NB4 (cell line): ENCODE measurements around the gene MARVELD2.
A peak's percentile ranks its signal among the peaks of the same experiment; 100 is the strongest.

Experiments used
- DNase-seq: peaks from one replicate; pipeline ENCODE4 v3.0.0; 2010; ENCODE audit warnings: low read depth
- H3K4me3 ChIP-seq: one replicate; pipeline ENCODE4 v1.5.1; 2011; ENCODE audit warnings: mild to moderate bottlenecking, low read depth, low read length, moderate library complexity
- CTCF ChIP-seq: IDR thresholded peaks from one replicate; pipeline ENCODE4 v1.5.1; 2012; ENCODE audit warnings: low read depth, low read length
- MAX ChIP-seq: IDR thresholded peaks from 2 replicates; pipeline ENCODE4 v1.6.1; 2011; ENCODE audit warnings: low read depth, low read length
- MYC ChIP-seq: IDR thresholded peaks from 2 replicates; pipeline ENCODE4 v1.6.1; 2011; ENCODE audit warnings: low read depth, low read length
- POLR2A ChIP-seq: IDR thresholded peaks from 2 replicates; pipeline ENCODE4 v1.6.1; 2011; ENCODE audit warnings: mild to moderate bottlenecking; ENCODE audit not compliant: insufficient read length; ENCODE audit errors: extremely low read depth

MARVELD2 gene

GRCh38 chr5:69492391-69492922 lies 77.5 kb downstream of the MARVELD2 start, which contains the start of gene OCLN:
Gene OCLN, plus strand, starts transcription at chr5:69492790. Its CDS starts 11,455 bp downstream, at chr5:69504245.
- H3K4me3 ChIP-seq = peak within 1 kb of the TSS; percentile 50
- TF ChIP-seq POLR2A (no peak), MYC (no peak), CTCF (no peak), MAX (no peak)
- peak; percentile 29 for DNase-seq

- DNase-seq = peak; percentile 50
- peak overlapping the region; percentile 50 for H3K4me3 ChIP-seq
- TF ChIP-seq CTCF = no peak
- no peak for TF ChIP-seq MAX
- TF ChIP-seq POLR2A = no peak
- TF ChIP-seq MYC = no peak
These were observed 78.0 kb downstream of the MARVELD2 start for GRCh38 chr5:69492923-69493395.

- peak; percentile 55 for DNase-seq
- H3K4me3 ChIP-seq = peak overlapping the region; percentile 50
- TF ChIP-seq MAX (no peak), POLR2A (no peak), CTCF (no peak), MYC (no peak)
These were observed 78.6 kb downstream of the MARVELD2 start for GRCh38 chr5:69493396-69494133.
